ENCODE data around the gene SHC1.
"Not testable (repeated sequence)": the region's sequence is repeated elsewhere in the genome, so short reads cannot be mapped to it uniquely, and the experiment has no call there.

The SHC1 gene

GRCh38 chr1:154995301-154995983 lies 24.9 kb upstream of the SHC1 start:
- not testable (repeated sequence) for DNase-seq

DNA sequence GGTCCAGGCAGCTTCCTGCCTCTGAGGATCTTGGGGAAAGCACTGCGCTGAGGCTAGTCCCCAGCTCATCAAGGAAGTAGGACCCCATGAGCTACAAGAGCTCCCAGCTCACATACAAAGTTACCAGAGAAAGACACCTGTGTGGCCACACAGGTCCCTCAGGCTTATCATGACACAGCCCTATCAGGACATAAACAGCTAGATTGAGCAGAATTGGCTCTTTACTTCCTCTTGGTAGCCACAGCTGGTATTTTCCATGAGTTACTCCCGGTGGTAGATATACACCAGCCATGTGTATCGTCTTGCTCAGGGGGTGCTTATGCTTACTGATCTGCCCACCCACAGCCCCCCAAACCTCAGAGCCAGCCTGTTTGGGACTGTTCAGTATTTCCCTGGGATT lies 24.0 kb upstream of the SHC1 start:
- no peak for DNase-seq

DNA sequence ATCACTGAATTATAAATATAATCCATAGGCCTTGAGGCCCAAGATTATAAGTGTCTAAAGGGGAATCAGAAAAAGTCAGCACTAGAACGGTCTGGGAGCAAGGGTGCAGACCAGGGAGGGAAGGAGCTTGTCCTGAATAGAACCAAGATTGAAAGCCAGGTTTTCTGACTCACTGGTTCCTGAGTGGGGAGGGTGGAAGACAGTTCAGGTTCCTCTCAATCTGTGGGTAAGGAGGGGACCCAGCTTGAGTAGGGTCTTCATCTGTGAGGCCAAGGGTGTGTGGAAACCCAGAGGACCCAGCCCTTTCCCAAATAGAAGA lies 23.7 kb upstream of the SHC1 start:
- no peak for DNase-seq

GRCh38 chr1:154993572-154994268 lies 23.2 kb upstream of the SHC1 start, which contains the start of gene LENEP:
Gene LENEP (plus strand): TSS chr1:154993586. CDS start chr1:154993608, 22 bp downstream.
- DNase-seq: no peak

DNA sequence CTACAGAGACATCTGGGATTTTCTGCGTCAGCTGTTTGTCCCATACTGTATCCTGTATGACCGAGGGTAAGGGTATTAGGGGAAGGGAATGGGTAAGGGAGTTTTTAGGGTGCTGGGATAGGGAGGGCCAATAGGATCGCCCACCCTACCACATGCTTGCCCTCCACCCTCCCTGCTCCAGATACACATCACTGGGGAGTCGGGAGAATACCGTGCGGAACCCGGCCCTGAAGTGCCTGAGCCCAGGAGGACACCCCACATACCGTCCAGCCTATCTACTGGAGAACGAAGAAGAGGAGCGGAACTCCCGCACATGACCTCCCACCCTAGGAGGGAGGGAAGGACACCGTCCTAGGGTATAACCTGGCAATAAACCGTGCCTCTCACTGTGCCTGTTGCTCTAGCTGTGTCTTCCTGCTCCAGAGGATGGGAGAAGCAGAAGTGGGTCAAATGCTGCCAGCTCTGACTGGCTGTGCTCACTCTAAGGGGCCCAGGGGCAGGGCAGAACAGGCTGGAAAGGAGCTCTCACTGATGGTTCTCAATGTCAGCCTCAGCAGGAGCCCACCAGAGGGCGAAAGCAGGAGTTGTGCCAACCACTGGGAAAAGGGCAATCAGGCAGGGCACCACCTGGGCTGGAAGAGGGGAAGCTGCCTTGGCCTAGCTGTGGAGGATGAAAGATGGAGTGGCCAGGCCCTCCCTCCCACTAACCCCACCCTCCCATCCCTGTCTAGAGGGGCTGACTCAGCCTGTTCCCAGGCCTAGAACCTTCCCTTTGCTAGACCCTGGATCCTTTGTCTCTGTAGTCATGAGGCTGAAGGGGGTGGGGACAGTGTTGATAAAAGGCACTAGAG lies 22.4 kb upstream of the SHC1 start:
- no peak for DNase-seq

DNA sequence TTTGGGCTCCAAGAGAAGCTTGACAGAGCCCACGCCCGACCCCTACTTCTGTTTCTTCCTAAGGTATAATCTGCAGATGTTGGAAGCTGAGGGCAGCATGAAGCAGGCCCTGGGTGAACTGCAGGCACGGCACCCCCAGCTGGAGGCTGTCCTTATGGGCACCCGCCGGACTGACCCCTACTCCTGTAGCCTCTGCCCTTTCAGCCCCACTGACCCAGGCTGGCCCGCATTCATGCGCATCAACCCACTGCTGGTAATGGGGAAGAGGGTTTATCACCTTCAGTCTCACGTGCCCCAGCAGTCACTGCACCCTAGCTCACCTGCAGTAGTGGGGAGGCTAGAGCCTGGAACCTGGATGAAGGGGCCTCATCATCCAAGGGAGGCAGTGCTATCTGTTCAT lies 19.7 kb upstream of the SHC1 start:
- DNase-seq: no peak

- DNase-seq: no peak
Measured at GRCh38 chr1:154989195-154989860, 18.8 kb upstream of the SHC1 start.

- DNase-seq: no peak
Measured at GRCh38 chr1:154988058-154988954, 17.8 kb upstream of the SHC1 start.

GRCh38 chr1:154987326-154987725 lies 16.8 kb upstream of the SHC1 start:
- DNase-seq: no peak

DNA sequence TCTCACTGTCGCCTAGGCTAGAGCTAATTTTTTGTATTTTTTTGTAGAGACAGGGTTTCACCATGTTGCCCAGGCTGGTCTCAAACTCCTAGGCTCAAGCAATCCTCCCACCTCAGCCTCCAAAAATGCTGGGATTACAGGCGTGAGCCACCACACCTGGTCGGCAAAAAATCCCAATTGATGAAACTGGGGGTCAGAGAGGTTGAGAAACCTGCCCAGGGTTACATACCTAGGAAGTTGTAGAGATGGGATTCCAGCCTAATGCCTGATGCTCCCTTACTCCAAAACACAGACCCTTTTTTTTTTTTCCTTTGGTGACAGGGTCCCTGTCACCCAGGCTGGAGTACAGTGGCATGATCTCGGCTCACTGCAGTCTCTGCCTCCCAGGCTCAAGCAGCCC lies 16.2 kb upstream of the SHC1 start:
- not testable (repeated sequence) for DNase-seq

DNA sequence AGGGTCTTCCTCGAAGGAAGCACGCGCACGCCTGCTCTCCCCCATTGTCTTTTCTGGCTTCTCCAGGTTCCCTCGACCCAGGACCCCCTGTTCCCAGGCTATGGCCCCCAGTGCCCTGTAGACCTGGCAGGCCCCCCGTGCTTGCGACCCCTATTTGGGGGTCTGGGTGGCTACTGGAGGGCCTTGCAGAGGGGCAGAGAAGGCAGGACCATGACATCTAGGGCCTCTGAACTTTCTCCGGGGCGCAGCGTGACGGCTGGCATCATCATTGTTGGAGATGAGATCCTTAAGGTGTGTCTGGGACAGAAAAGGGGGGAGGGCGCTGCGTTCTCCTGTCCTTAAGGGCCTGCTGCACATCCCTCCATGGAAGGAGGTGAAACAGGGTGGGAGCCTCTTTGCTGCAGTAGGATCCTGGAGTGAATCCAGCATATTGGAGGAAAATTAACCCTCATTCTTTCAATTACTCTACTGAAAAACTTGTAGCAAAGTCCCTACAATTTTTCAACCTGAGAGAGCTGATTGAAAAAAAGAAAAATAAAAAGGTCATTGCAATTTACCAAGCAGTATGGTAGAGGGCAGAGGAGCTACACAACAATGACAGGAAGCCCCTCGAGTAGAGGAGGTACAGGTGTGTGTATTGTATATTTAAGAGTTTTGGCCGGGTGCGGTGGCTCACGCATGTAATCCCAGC lies 13.4 kb upstream of the SHC1 start:
- no peak for DNase-seq

- peak; percentile 94 to 95 for DNase-seq
Measured at GRCh38 chr1:154982897-154983648, 12.5 kb upstream of the SHC1 start, which contains the start of gene FLAD1. Gene FLAD1 (plus strand): TSS chr1:154983344. CDS start chr1:154983695, 351 bp downstream.

DNA sequence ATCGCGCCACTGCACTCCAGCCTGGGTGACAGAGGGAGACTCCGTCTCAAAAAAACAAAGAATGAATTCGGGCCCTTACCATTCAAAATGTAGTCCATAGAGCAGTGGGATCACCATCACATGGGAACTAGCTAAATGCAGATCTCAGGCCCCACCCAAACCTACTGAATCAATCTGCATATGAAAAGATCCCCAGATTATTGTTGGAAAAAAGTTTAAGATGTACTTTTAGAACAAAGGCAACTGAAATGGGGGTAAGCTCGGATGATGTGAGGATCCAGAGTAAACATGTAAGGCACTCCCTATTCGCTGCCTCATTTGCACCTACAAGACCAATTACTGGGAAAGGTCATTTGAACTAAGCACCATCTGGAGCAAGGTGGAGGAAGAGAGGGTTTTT lies 11.8 kb upstream of the SHC1 start:
- DNase-seq: no peak

- no peak for DNase-seq
Measured at GRCh38 chr1:154978360-154978759, 7.8 kb upstream of the SHC1 start.

GRCh38 chr1:154977762-154978161 lies 7.2 kb upstream of the SHC1 start:
- not testable (repeated sequence) for DNase-seq

DNA sequence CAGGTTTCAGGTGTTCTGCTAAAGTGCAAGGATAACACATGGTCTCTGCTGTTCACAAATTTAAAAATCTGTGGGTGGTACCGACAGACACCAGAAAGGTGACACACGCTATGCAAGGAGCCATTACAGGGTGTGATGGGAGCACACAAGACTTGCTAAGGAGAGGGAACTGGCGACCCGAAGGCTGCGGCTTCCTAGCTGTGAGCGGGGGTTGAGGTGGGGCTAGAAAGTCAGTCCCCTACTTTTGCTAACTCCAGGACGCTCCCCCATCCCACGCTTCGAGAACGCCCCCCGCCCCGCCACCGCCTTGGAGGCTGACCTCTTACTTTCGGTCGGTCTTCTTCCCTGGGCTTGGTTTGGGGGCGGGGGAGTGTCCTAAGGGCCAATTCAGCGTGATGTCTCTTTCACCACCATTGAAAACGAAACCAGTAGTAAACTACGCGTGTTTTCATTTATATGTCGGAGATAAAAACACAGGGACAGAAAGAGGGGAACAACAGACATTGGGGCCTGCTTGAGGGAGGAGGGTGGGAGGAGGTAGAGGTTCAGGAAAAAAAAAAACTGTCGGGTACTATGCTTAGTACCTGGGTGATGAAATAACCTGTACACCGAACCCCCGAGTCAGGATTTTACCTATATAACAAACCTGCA lies 5.0 kb upstream of the SHC1 start:
- DNase-seq: peak; percentile 41 to 59

DNA sequence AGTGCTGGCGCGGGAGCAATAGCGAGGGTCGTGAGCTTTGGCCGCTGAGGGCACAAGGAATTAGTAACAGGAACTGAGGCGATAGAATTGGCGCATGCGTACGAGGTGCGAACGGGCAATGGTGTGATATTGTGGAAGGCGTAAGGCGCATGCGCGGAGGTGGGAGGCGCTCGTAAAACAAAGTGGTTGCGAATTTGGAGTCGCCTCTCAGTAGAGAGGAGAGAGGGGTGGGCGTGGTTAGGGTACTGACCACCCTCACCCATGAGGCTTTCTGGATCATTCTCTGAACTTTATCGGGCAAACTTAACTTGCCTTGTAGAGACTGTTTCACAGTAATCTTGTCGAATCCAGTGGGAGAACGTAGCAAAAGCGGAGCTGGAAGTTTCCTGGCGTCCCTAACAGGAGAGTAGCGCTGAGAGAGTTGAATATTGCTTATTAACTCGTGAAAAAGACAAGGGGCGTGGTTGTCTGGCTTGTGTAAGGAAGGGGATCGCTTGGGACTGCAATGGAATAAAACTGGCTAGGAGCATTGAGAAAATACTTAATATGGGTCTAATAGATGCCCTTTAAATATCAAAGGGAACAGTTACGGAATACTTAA lies 4.4 kb upstream of the SHC1 start:
- peak; percentile 92 to 97 for DNase-seq

DNA sequence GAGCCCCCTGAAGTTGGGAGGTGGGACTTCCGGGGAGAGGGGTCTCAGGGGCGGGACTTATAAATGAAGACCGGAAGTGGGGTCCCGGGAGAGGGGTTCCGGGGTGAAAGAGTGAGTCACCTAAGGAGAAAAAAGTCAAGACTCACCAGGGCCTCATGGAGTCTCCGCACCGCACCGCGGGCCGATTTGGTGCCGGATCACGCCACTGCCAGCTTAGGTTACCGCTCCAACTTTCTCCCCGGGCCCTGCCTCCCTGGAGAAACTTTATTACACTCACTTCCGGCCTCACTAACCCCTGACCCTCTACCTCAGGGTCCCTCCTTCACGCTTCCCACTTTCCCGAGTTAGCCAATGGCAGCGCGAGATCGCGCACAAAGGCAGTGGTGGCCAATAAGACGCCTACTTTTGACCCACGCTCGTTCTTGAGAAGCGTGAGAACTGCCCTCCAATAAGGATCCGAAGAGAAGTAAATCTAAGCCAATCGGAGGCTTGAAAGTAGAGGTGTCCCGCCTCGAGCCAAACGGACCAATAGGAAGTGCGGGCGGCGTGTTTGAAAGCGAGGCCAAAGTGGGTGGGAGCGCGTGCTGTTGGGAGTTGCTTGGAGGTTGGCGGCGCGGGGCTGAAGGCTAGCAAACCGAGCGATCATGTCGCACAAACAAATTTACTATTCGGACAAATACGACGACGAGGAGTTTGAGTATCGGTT lies 3.7 kb upstream of the SHC1 start, which contains the start of gene CKS1B:
Gene CKS1B (plus strand): TSS at position 580 of the 706 bp plus-strand sequence. CDS start 65 bp downstream, at position 645.
- peak; percentile 95 to 97 for DNase-seq
